ENCODE measurements around the gene PARD3B. TPM values are rescaled to one million over a fixed set of nuclear protein-coding genes. Genes with fewer than 3 reads are reported as not detected.

The PARD3B gene
- total RNA-seq, 1 experiment from 2014 or later: 6.4 TPM

GRCh38 chr2:205138735-205139134, 593.5 kb downstream of the PARD3B start:
- H2BK15ac ChIP-seq (ENCODE audit: low read depth, low read length): no peak overlapping the region
- H3K23me2 ChIP-seq (ENCODE audit: insufficient read length, low read depth, low read length, poor library complexity, severe bottlenecking): no peaks in the 10 kb centered on the region
- no peaks in the 10 kb centered on the region for H4K20me1 ChIP-seq (ENCODE audit: control insufficient read depth, insufficient read depth, insufficient read length)
- no peak overlapping the region for H2AFZ ChIP-seq (ENCODE audit: low read length)
- H3K14ac ChIP-seq (ENCODE audit: insufficient read depth, low read length): no peak overlapping the region
- DNase-seq: no peak
- H2BK120ac ChIP-seq (ENCODE audit: low read depth, low read length, poor library complexity, severe bottlenecking): no peak overlapping the region
- H3K23ac ChIP-seq (ENCODE audit: insufficient read length, low read depth, low read length): no peak overlapping the region
- no peak overlapping the region for H3K56ac ChIP-seq (ENCODE audit: insufficient read length, low read depth, low read length)
- Mint-ChIP-seq H3K4me1 (peaks cover 25 to 30% of the 10 kb centered on the region in 2 experiments), H3K27ac (no peak overlapping the region; a peak in 1 of 7 replicates), H3K4me3 (no peak overlapping the region), H3K27me3 (ENCODE audit: low read depth) (peaks cover 1% of the 10 kb centered on the region; the same call in 1 of the 2 replicates), H3K36me3 (ENCODE audit: insufficient read depth in 1 of 3, low read depth in 3 of 3) (peaks cover 0 to 2% (median 0%) of the 10 kb centered on the region in 3 experiments; a peak in 2 of 7 replicates), H3K9me3 (peaks cover 0 to 2% of the 10 kb centered on the region in 2 experiments; a peak in 1 of 5 replicates)
- no CpG with 5 or more reads among the region's 2 CpGs for WGBS (ENCODE audit: extremely low coverage, insufficient read length, low lambda C conversion rate)
- no peaks in the 10 kb centered on the region for H3K9me3 ChIP-seq (ENCODE audit: control insufficient read depth, low read depth, low read length)
- no peak overlapping the region for H3T11ph ChIP-seq (ENCODE audit: low read length)
- H3K79me1 ChIP-seq (ENCODE audit: insufficient read depth, low read depth, low read length, poor library complexity, severe bottlenecking): no peaks in the 10 kb centered on the region
- no peak overlapping the region for H4K91ac ChIP-seq (ENCODE audit: insufficient read length, low read depth, low read length)
- no peak overlapping the region for H3K9ac ChIP-seq (ENCODE audit: extremely low read depth, insufficient read length, low read length)
- H4K8ac ChIP-seq (replicated peaks; ENCODE audit: insufficient read length, low read depth, low read length): no peak overlapping the region
- no peak overlapping the region for H2BK5ac ChIP-seq (ENCODE audit: insufficient read length, low read length)
- no peak overlapping the region for H4K5ac ChIP-seq (ENCODE audit: insufficient read length, low read depth, low read length)
- H3K27ac ChIP-seq (ENCODE audit: insufficient read length, low read depth, low read length): no peak overlapping the region
- H3K4me2 ChIP-seq (ENCODE audit: insufficient read depth, insufficient read length, low read length): no peak overlapping the region
- H3K4ac ChIP-seq (ENCODE audit: low read depth, low read length): no peak overlapping the region
- H2BK20ac ChIP-seq (ENCODE audit: low read depth, low read length, poor library complexity, severe bottlenecking): no peak overlapping the region
- no peak overlapping the region for H2BK12ac ChIP-seq (ENCODE audit: insufficient read length, low read depth, low read length)
- no peak for TF ChIP-seq CTCF (conservative IDR thresholded peaks at IDR 0.05)
- no peaks in the 10 kb centered on the region; the same call in 1 of the 2 replicates for H3K4me1 ChIP-seq (ENCODE audit: insufficient read depth, low read length)
- no peak overlapping the region for H3K18ac ChIP-seq (ENCODE audit: insufficient read length, low read depth, low read length)
- H3K27me3 ChIP-seq (ENCODE audit: insufficient read depth, low read length): no peaks in the 10 kb centered on the region
- no peaks in the 10 kb centered on the region for H3K79me2 ChIP-seq (ENCODE audit: insufficient read depth, low read length)
- H2AK5ac ChIP-seq (ENCODE audit: insufficient read length, low read length): no peak overlapping the region

All from H9 (cell line).